GM12865 (cell line): ENCODE data around the gene GPR37.

ENCODE experiments used
- DNase-seq: peaks from one replicate; pipeline ENCODE4 v3.0.0; 2010; ENCODE audit warnings: low read depth
- H3K4me3 ChIP-seq: 2 replicates; pipeline ENCODE4 v1.5.1; 2011; ENCODE audit warnings: mild to moderate bottlenecking, low read depth, low read length, control low read depth
- CTCF ChIP-seq: IDR thresholded peaks from 2 replicates; pipeline ENCODE4 v1.5.1; 2011; ENCODE audit warnings: low read length, control low read depth, low read depth, inconsistent platforms; ENCODE audit not compliant: insufficient read depth; ENCODE audit errors: missing control alignments

Gene GPR37

GRCh38 chr7:124747072-124747471 lies 18.5 kb downstream of the GPR37 start:
- no peak overlapping the region for H3K4me3 ChIP-seq
- TF ChIP-seq CTCF = no peak
- DNase-seq = no peak

- TF ChIP-seq CTCF = no peak
- H3K4me3 ChIP-seq = no peak overlapping the region
- no peak for DNase-seq
Observed at GRCh38 chr7:124738639-124739038, 27.0 kb downstream of the GPR37 start.

GRCh38 chr7:124737760-124738300 lies 27.8 kb downstream of the GPR37 start:
- no peak for DNase-seq
- no peak overlapping the region for H3K4me3 ChIP-seq
- TF ChIP-seq CTCF = no peak

GRCh38 chr7:124728610-124729009 lies 37.0 kb downstream of the GPR37 start:
- no peak for DNase-seq
- TF ChIP-seq CTCF = no peak
- no peak overlapping the region for H3K4me3 ChIP-seq

- DNase-seq = no peak
- no peak for TF ChIP-seq CTCF
- H3K4me3 ChIP-seq = no peak overlapping the region
Observed at GRCh38 chr7:124724507-124725192, 40.9 kb downstream of the GPR37 start.

- TF ChIP-seq CTCF = no peak
- H3K4me3 ChIP-seq = no peak overlapping the region
- DNase-seq = no peak
Observed at GRCh38 chr7:124724079-124724478, 41.5 kb downstream of the GPR37 start.

- no peak for DNase-seq
- H3K4me3 ChIP-seq = no peak overlapping the region
- no peak for TF ChIP-seq CTCF
Observed at GRCh38 chr7:124723012-124723411, 42.6 kb downstream of the GPR37 start.
